T follicular helper cell (primary cell): ENCODE data around the gene CD1E.
"Not testable (repeated sequence)": the region's sequence is repeated elsewhere in the genome, so short reads cannot be mapped to it uniquely, and the experiment has no call there.

Experiments used
- DNase-seq: peaks from one replicate; pipeline ENCODE4 v3.0.0-alpha.2; 2020; ENCODE audit warnings: low read depth

The CD1E gene

DNA sequence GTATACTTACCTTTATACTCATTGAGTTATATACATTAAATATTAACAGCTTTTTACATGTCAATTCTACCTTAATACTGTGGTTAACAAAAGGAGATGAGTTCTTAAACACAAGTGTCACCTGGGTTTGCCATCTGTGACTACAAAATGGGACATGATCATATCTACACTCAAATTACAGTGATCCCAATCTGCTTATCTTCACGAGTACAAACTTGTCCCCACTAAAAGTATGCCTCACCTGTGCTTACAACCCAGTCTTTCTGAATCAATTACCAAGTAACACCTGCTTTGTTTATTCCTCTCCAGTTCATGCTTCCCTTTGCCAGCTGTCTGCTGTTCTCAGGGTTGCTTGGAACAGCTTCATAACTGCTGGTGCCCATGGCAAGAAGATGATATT is 8.8 kb downstream of the CD1E start:
- no peak for DNase-seq

DNA sequence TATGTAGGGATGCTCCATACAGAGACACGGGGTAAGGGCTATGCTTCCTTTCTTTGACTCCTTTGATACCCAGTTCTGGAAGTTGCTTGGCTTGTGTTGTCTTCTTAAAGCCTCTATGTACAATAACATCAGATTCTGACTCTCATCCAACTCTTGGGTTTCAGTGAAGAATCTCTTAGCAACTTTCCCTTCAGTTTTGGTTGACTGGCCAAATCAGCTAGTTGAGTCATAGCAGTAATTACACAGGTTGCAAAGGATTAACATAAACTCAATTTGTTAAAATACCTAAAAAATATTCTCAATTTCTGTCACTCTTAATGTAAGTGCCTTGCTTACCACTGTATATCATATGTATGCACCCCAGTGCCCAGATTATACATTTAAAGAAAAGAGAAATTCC is 9.2 kb downstream of the CD1E start:
- DNase-seq: no peak

DNA sequence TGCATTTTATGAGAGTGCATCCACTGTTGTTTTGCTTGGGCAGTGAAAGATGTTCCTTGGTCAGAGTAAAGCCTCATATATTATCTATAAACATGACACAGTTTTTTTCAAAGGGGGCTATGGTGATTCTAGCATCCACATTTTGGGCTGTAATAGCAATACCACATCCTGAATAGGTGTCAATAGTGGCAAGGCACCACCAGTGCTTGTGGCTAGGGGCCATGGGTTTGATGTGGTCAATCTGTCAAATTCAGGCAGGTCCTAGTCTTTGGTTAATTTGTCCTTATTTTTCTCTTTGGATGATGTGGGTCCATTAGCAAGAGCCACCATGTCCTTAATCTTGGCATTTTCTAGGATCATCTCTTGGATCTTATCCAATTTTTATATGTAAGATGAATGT is 13.1 kb downstream of the CD1E start:
- no peak for DNase-seq

DNA sequence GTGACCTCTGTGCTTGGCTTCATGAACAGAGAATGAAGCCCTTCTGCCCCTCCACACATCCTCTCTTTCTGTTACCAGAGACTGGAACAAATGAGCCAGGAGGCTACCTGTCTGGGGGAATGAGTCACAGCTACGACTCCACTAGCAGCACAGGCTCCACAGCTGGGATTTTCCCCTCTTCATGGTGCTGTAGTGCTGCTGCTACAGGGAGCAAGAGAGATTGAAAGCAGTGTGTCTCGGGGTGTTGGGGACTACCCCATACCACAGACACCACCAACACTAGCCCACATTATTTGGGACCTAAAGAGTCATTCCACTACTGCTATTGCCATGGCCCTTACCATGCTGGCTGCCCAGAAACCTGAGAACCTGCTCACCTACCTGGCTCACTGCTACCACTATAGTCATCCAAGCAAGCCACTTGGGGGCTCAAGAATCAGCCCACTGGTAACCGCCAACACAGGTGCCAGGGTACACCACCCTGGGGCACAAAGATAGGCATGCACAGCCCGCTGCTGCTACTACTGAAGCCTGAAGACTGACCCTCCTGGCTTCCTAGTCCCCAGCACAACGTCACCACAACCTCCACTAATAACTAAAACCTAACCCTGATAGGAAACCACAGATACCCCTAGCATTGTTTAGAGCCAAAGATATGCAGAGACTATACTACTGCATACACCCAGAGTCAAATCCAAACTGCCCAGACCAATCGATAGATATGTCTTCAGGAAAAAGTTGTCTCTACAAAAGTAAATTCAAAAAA is 17.7 kb downstream of the CD1E start:
- DNase-seq: no peak

DNA sequence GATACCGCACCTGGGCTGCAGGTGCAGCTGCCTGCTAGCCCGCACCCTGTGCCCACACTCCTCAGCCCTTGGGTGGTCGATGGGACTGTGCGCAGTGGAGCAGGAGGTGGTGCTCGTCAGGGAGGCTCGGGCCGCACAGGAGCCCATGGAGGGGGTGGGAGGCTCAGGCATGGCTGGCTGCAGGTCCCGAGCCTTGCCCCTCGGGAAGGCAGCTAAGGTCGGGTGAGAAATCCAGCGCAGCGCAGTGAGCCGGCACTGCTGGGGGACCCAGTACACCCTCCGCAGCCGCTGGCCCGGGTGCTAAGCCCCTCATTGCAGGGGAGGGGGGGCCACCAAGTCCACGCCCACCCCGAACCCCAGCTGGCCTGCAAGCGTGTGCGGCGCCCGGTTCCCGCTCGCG is 20.4 kb downstream of the CD1E start:
- not testable (repeated sequence) for DNase-seq

DNA sequence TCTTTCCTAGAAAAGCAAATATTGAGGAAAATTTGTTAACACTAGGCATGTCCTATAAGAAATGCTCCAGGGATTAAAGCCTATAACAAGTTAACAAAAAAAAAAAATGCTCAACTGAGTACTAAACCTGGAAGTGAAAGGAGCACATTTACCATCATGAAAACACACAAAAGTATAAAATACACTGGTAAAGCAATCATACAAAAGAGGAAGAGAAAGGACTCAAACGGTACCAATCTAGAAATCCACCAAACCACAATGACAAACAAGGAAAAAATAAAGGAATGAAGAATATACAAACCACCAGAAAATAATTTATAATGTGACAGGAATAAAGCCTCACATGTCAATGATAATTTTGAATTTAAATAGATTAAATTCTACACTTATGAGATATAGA is 21.2 kb downstream of the CD1E start:
- DNase-seq: no peak

DNA sequence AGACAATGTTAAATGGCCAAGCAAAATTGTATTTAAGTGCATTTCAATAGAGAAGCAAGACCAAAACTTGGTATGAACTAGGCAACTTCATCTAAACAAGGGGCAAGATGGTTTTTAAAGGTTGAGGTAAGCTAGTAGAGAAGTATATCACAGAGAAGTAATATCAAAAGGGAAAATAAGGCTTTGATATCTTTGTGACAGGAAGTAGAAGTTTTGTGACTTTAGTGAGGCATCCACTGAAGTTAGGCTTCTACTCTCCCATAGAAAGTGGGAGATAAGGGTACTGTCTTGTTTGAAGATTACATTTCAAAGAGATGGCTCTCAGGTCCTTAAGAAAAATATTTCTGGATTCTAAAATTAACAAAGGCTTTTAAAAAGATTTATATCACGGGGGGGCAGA is 36.6 kb downstream of the CD1E start:
- DNase-seq: no peak

DNA sequence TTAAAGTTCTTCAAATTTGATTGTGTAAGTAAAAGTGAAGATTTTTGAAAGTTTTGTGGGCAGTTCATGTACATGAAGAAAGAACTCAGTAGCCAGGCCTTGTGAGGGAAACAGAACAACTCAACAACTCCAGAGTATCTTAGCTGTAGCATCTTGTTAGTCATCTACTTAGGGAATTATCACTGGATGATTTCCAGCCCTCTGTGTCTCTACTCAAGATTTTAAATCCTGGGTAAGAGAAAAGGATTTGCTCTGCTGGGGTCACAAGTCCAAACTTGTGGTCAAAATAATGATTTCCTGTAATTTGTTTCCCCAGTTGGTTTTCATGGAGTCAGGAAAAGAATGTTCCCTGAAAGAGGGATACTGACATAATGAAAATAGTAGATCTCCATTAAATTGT is 37.4 kb downstream of the CD1E start:
- DNase-seq: no peak

DNA sequence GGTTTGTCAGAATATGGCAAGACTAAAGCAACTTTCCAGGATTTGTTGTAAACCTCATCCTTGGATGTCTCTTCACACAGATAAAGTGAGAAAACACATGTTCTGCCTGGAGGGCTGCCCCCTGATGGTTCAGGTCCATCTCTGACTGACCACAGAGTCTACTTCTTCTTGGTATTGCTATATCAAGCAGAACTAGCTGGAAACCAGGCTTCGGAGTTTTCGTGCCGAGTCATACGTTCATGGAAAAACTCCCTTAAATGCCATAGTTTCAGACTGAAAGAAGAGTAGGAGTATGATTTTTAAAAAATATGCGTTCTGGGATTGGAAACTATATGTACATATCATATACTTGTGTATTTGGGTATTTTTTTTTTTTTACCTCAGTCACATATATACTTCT is 39.8 kb downstream of the CD1E start:
- no peak for DNase-seq

DNA sequence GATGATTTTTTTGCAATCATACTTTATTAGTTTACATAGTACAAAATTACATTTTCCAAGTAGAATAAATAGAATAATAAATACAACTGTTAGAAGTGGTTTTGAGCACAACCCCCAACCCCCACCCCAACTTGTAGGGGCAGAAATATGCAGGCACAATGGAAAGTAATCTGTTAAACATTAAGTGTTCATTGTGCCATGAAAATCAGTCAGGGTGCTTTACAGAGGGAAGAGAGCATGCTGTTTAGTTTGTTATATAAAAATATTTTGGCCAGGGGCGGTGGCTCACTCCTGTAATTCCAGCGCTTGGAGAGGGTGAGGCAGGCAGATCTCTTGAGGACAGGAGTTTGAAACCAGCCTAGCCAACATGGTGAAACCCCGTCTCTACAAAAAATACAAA is 43.0 kb downstream of the CD1E start:
- no peak for DNase-seq

DNA sequence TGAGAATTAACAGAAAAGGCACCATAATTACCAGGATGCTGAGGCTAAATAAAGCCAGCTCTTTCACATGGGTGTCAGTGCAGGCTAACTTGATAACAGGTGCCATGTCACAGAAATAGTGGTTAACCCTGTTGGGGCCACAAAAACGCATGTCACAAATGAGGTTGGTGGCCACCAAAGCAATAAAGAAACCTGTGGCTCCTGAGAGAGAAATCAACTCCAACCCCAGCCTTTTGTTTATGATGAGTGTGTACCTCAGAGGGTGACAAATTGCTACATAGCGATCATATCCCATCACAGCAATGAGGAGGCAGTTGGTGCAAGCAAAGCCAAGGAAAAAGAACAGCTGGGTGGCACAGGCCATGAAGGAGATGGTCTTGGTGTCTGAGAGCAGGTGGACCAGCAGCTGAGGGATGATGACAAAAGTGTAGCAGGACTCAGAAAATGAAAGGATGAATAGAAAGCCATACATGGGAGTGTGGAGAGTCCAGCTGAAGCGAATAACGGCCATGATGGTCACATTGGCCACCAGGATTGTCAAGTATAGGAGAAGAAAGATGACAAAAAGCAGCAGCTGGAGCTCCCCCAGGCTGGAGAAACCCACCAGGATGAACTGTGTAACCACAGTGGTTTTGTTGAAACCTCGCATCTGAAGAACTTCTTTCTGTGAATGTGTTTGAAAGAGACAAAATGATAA is 45.3 kb downstream of the CD1E start, which contains the start of gene OR10T2:
OR10T2 (minus strand) TSS at position 649 of the 697 bp plus-strand sequence; CDS start at position 649, 0 bp downstream.
- no peak for DNase-seq

DNA sequence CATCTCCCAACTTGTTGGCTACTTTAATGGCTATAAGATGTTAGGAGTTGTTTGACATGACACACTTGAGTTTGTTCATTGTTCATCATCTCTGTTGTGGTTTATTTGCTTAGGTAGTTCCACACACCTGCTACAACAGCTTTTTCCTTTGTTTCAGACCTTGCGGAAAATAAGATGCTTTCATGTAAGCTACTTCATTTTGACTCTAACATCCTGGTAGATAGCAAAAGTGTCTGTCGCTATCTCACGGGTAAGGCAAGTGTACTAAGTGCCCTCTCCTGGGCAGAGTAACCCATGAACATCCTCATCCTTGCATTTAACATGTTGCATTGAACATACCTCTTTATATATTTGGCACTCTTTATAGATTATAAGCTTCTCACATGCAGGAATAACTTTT is 47.2 kb downstream of the CD1E start:
- no peak for DNase-seq

DNA sequence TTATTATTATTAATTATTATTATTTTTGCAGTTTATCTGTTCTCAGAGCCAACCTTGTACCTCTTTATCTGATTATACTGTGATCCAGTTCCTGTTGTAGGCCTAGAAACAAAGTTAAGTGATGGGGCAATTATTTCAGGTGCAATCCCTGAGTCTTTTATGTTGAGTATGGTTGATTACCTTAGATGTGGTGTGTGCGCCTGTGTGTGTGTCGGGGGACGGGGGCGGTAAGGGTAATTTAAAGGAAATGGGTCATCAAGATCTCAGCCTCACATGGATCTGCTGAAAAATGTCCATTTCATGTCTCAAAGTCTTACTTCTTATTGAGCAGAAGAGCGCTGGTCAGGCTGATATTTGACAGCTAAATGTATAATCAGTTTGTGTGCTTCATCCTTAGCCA is 53.4 kb downstream of the CD1E start:
- DNase-seq: no peak
